GM23248 (cell line): ENCODE results near the gene P3H3. TPM values are rescaled to one million over a fixed set of nuclear protein-coding genes. Genes with fewer than 3 reads are reported as not detected.

Source experiments
- DNase-seq: peaks from one replicate; pipeline ENCODE4 v3.0.0-alpha.2; 2015
- H2AFZ ChIP-seq: fragments of 200-600 bp; sonication (generic); 2 replicates; pipeline ENCODE4 v1.6.1; 2016; ENCODE audit warnings: antibody characterized with exemption
- H3F3A ChIP-seq: fragments of 200-600 bp; sonication (generic); 2 replicates; pipeline ENCODE4 v1.6.1; 2016; ENCODE audit warnings: mild to moderate bottlenecking, antibody characterized with exemption, mixed run types; ENCODE audit not compliant: insufficient read depth
- H3K27ac ChIP-seq: fragments of 200-600 bp; sonication (generic); 2 replicates; pipeline ENCODE4 v1.5.1; 2016; ENCODE audit warnings: mild to moderate bottlenecking
- H3K27me3 ChIP-seq: fragments of 200-600 bp; sonication (generic); replicated peaks from 2 replicates; pipeline ENCODE4 v1.6.1; 2016; ENCODE audit warnings: mild to moderate bottlenecking; ENCODE audit not compliant: insufficient read depth
- H3K36me3 ChIP-seq: fragments of 200-600 bp; sonication (generic); 2 replicates; pipeline ENCODE4 v1.6.1; 2016; ENCODE audit warnings: low read depth, mild to moderate bottlenecking
- H3K4me1 ChIP-seq: fragments of 200-600 bp; sonication (generic); 2 replicates; pipeline ENCODE4 v1.6.1; 2016; ENCODE audit warnings: mild to moderate bottlenecking; ENCODE audit not compliant: insufficient read depth
- H3K4me2 ChIP-seq: fragments of 200-600 bp; sonication (generic); one replicate; pipeline ENCODE4 v1.6.1; 2016; ENCODE audit warnings: mild to moderate bottlenecking; ENCODE audit not compliant: unreplicated experiment
- H3K4me3 ChIP-seq: fragments of 200-600 bp; sonication (generic); 2 replicates; pipeline ENCODE4 v1.5.1; 2016; ENCODE audit warnings: mild to moderate bottlenecking
- H3K79me2 ChIP-seq: fragments of 200-600 bp; sonication (generic); 2 replicates; pipeline ENCODE4 v1.6.1; 2016; ENCODE audit warnings: mild to moderate bottlenecking; ENCODE audit not compliant: insufficient read depth
- H3K9ac ChIP-seq: fragments of 200-600 bp; sonication (generic); 2 replicates; pipeline ENCODE4 v1.6.1; 2016; ENCODE audit warnings: mild to moderate bottlenecking
- H3K9me2 ChIP-seq: fragments of 200-600 bp; sonication (generic); 2 replicates; pipeline ENCODE4 v1.6.1; 2016; ENCODE audit warnings: mixed run types, mild to moderate bottlenecking, moderate library complexity; ENCODE audit not compliant: insufficient read depth
- H3K9me3 ChIP-seq: fragments of 200-600 bp; sonication (generic); one replicate; pipeline ENCODE4 v1.6.1; 2017; ENCODE audit warnings: low read depth
- H4K20me1 ChIP-seq: fragments of 200-600 bp; sonication (generic); 2 replicates; pipeline ENCODE4 v1.6.0; 2016; ENCODE audit not compliant: insufficient read depth
- EZH2 ChIP-seq: fragments of 200-600 bp; sonication (generic); IDR thresholded peaks from 2 replicates; pipeline ENCODE4 v1.6.1; 2018; ENCODE audit warnings: antibody characterized with exemption, mild to moderate bottlenecking; ENCODE audit not compliant: insufficient read depth, poor library complexity, severe bottlenecking
- EZH2phosphoT487 ChIP-seq: fragments of 200-600 bp; sonication (generic); IDR thresholded peaks from 2 replicates; pipeline ENCODE4 v1.6.1; 2018; ENCODE audit warnings: antibody characterized with exemption, moderate library complexity, mild to moderate bottlenecking, low read depth; ENCODE audit not compliant: insufficient read depth
- WGBS, 2 experiments: methylation state at CpG; one replicate each; pipeline ENCODE4 v1.1.6; 2015 to 2017; ENCODE audit warnings: low lambda C conversion rate in 2 of 2, low coverage in 1 of 2; ENCODE audit errors: missing lambda C conversion rate in 2 of 2; 5-methylcytosine and 5-hydroxymethylcytosine counted together
- in situ Hi-C: fragments of 300-500 bp; cut with MboI; formaldehyde crosslinking; loops from 2 replicates; pipeline ENCODE4 v1.15.0; 2020
- polyA plus RNA-seq: library from polyadenylated mRNA; unstranded; fragments of >200 nt; fragmentation: Nextera tagmentation; extraction: Ambion mirVana; gene quantifications from 2 replicates; pipeline ENCODE4 v1.2.1, GENCODE V29; 2016
- total RNA-seq: library from RNA; depleted of rRNA; stranded (reverse); fragments of >200 nt; shearing (Covaris generic); gene quantifications from 2 replicates; pipeline ENCODE4 v1.2.3, GENCODE V29; 2014

The P3H3 gene
- total and polyA plus RNA-seq, 2 experiments from 2014 or later, result 37.6 to 43.0 TPM

GRCh38 chr12:6834873-6835272 is 6.7 kb downstream of the P3H3 start:
- Histone ChIP-seq H3K9me3 (no peaks in the 10 kb centered on the region), H3K27me3 (no peaks in the 10 kb centered on the region), H4K20me1 (no peaks in the 10 kb centered on the region), H3F3A (no peaks in the 10 kb centered on the region; the same call in 1 of the 2 replicates), H3K9me2 (no peaks in the 10 kb centered on the region), H3K4me1 (peaks cover 4% of the 10 kb centered on the region; the same call in 1 of the 2 replicates), H3K79me2 (peaks cover 4% of the 10 kb centered on the region; the same call in 1 of the 2 replicates), H2AFZ (no peak overlapping the region), H3K4me2 (no peak overlapping the region), H3K36me3 (peaks cover 12% of the 10 kb centered on the region; the same call in 1 of the 2 replicates), H3K9ac (no peak overlapping the region), H3K27ac (no peak overlapping the region), H3K4me3 (no peak overlapping the region)
- 90% methylated on average over 5 of the region's 5 CpGs for WGBS, 2 experiments
- in situ Hi-C loops, result no loop called here
- peak; percentile 34 for DNase-seq
- TF ChIP-seq EZH2phosphoT487 (no peak), EZH2 (no peak)

- DNase-seq, result no peak
- WGBS, 2 experiments, result 84 to 89% methylated on average over 16 of the region's 16 CpGs
- in situ Hi-C loops, result no loop called here
- no peak for TF ChIP-seq EZH2
- TF ChIP-seq EZH2phosphoT487, result no peak
- Histone ChIP-seq H3K9ac (no peak overlapping the region), H3K27ac (no peak overlapping the region), H3K9me2 (no peaks in the 10 kb centered on the region), H3K36me3 (peaks cover 8% of the 10 kb centered on the region; the same call in 1 of the 2 replicates), H3K4me1 (no peaks in the 10 kb centered on the region), H3K79me2 (no peaks in the 10 kb centered on the region), H4K20me1 (no peaks in the 10 kb centered on the region), H3K4me2 (no peak overlapping the region), H3K27me3 (no peaks in the 10 kb centered on the region), H3K9me3 (no peaks in the 10 kb centered on the region), H3F3A (no peaks in the 10 kb centered on the region; the same call in 1 of the 2 replicates), H2AFZ (no peak overlapping the region), H3K4me3 (no peak overlapping the region)
Measured at GRCh38 chr12:6836851-6837250, 8.6 kb downstream of the P3H3 start.

- H3K4me3 ChIP-seq, result no peak overlapping the region
- H3F3A ChIP-seq, result no peaks in the 10 kb centered on the region; the same call in 1 of the 2 replicates
- no peak overlapping the region for H3K9ac ChIP-seq
- H3K27ac ChIP-seq, result no peak overlapping the region
- no peak for TF ChIP-seq EZH2phosphoT487
- no peaks in the 10 kb centered on the region for H3K27me3 ChIP-seq
- H3K9me3 ChIP-seq, result no peaks in the 10 kb centered on the region
- 93 to 94% methylated on average over 22 to 26 of the region's 26 CpGs for WGBS, 2 experiments
- no peaks in the 10 kb centered on the region for H3K4me1 ChIP-seq
- no peaks in the 10 kb centered on the region for H3K9me2 ChIP-seq
- no peak for DNase-seq
- H2AFZ ChIP-seq, result no peak overlapping the region
- no peak overlapping the region for H3K4me2 ChIP-seq
- H3K79me2 ChIP-seq, result no peaks in the 10 kb centered on the region
- in situ Hi-C loops, result no loop called here
- peaks cover 8% of the 10 kb centered on the region; the same call in 1 of the 2 replicates for H3K36me3 ChIP-seq
- H4K20me1 ChIP-seq, result no peaks in the 10 kb centered on the region
Measured at GRCh38 chr12:6837370-6838060, 9.3 kb downstream of the P3H3 start.

- 98% methylated on average over 14 to 16 of the region's 16 CpGs for WGBS, 2 experiments
- TF ChIP-seq EZH2phosphoT487 (no peak), EZH2 (no peak)
- no peaks in the 10 kb centered on the region; the same call in 1 of the 2 replicates for H3F3A ChIP-seq
- H3K9me3 ChIP-seq, result no peaks in the 10 kb centered on the region
- H3K79me2 ChIP-seq, result no peaks in the 10 kb centered on the region
- DNase-seq, result no peak
- no peaks in the 10 kb centered on the region for H4K20me1 ChIP-seq
- no peak overlapping the region for H3K4me2 ChIP-seq
- H3K27ac ChIP-seq, result no peak overlapping the region
- no peak overlapping the region for H3K4me3 ChIP-seq
- H3K9me2 ChIP-seq, result no peaks in the 10 kb centered on the region
- no peak overlapping the region for H3K9ac ChIP-seq
- no peak overlapping the region for H2AFZ ChIP-seq
- no peaks in the 10 kb centered on the region for H3K4me1 ChIP-seq
- in situ Hi-C loops, result no loop called here
- H3K36me3 ChIP-seq, result peaks cover 8% of the 10 kb centered on the region; the same call in 1 of the 2 replicates
- no peaks in the 10 kb centered on the region for H3K27me3 ChIP-seq
Measured at GRCh38 chr12:6838854-6839253, 10.6 kb downstream of the P3H3 start.
